ENCODE data around the gene KICS2. TPM values are rescaled to one million over a fixed set of nuclear protein-coding genes. Genes with fewer than 3 reads are reported as not detected.

Gene KICS2
- polyA plus RNA-seq, 1 donor: 6.3 TPM

DNA sequence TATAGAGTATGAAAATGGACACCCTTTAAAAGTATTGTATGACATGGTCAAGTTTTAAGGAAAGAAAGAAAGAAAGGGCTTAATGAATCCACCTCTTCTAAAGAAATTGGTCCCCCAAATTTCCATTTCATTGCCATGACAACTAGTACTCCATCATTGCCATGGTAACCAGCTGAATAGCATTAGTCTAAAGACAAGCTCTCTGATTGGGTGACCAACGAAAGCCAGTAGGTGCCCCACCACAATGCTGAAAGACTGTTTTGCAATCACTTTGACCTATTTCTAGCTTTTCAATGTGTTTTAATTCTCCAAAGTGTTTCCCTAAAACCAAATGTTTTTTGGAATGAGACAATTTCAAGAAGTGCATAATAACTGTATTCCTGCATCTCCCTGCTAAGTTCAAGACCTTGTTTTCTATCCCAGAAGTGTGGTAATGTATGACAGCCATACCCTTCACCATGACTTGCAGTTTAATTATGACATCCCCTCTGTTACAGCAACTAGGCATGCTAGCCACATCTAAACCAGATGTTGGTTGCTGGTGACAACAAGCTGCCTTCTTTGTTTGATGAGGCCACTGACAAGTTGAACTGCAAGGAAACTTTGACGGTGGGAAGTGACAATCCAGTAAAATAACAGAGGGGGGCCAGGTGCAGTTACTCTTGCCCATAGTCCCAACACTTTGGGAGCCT lies 46.7 kb downstream of the KICS2 start:
- DNase-seq: no peak

GRCh38 chr12:64173456-64173855 lies 48.6 kb downstream of the KICS2 start:
- DNase-seq: no peak

Other genes with a start within 250 kb of the KICS2 start
- 2.2 TPM for gene C12orf56, start 168.5 kb upstream of the KICS2 start, polyA plus RNA-seq (ENCODE audit: insufficient read length)
- gene XPOT, start 182.1 kb upstream of the KICS2 start, polyA plus RNA-seq (ENCODE audit: insufficient read length): 76.0 TPM
- gene TBK1, start 229.8 kb upstream of the KICS2 start, polyA plus RNA-seq (ENCODE audit: insufficient read length): 29.1 TPM